ENCODE data around the gene CCDC70. TPM values are rescaled to one million over a fixed set of nuclear protein-coding genes. Genes with fewer than 3 reads are reported as not detected.

CCDC70 gene
- total and polyA plus RNA-seq, 4 donors: 0.36 TPM; not detected in 3

DNA sequence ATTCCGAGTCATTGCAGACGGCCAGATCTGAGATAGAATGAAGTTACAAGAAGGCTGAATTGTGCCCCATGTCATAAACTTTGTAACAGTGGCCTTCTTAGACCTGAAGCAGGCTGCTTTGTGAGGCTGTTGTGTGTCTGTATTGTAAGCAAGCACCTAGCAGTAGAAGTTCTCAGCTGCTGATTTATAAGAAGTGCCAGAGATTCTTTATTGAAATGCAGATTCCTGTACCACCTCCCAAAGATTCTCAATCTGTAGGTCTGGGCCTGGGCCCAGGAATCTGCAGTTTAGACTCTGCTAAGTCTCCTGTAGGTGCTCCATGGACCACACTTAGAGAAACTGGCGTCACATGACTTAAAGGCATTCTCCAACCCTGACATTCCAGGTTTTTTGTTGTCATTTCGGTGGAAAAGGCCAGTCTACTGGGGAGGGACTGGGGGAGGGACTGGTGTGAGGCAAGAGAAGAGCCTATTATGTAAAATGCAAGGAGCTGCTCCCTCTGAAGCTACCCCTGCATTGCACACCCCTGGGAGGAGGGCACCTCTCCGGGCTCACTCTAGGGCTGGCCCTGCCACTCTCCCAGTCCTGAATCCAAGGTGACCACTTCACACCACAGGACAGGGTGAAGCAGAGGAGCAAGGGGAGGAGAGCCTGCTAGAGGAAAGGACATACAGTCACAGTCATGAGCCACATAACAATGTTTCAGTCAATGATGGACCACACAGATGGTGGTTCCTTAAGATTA, 16.0 kb upstream of the CCDC70 start:
- peak overlapping the region in 1 of 2 donors; percentile 2 for H3K9ac ChIP-seq (ENCODE audit: low read depth in 1 of 2, low read length in 2 of 2)
- H3K27me3 ChIP-seq (ENCODE audit: control insufficient read depth in 4 of 4, insufficient read depth in 4 of 4, low read length in 3 of 4): no peaks in the 10 kb centered on the region
- no peak for DNase-seq (ENCODE audit: low spot score)
- H3K9me3 ChIP-seq (ENCODE audit: control insufficient read depth in 4 of 4, low read length in 3 of 4): no peaks in the 10 kb centered on the region
- peak overlapping the region; percentile 33 to 56 (median 49) for H3K4me3 ChIP-seq (ENCODE audit: low read depth in 1 of 3, low read length in 3 of 3)
- 47% methylated on average over 5 of the region's 5 CpGs for WGBS
- H3K4me1 ChIP-seq (ENCODE audit: control insufficient read depth in 4 of 4, insufficient read depth in 4 of 4, low read length in 3 of 4): peaks cover 0 to 4% (median 1%) of the 10 kb centered on the region in 4 donors
- H3K27ac ChIP-seq (ENCODE audit: low read depth in 1 of 2, low read length in 2 of 2): peak overlapping the region; percentile 48 to 52
- no peaks in the 10 kb centered on the region for H3K36me3 ChIP-seq (ENCODE audit: control insufficient read depth in 4 of 4, insufficient read depth in 3 of 4, low read depth in 1 of 4, low read length in 3 of 4)
- no peak for TF ChIP-seq RAD21 (IDR thresholded peaks at IDR 0.05)
- TF ChIP-seq, protein P1, sequence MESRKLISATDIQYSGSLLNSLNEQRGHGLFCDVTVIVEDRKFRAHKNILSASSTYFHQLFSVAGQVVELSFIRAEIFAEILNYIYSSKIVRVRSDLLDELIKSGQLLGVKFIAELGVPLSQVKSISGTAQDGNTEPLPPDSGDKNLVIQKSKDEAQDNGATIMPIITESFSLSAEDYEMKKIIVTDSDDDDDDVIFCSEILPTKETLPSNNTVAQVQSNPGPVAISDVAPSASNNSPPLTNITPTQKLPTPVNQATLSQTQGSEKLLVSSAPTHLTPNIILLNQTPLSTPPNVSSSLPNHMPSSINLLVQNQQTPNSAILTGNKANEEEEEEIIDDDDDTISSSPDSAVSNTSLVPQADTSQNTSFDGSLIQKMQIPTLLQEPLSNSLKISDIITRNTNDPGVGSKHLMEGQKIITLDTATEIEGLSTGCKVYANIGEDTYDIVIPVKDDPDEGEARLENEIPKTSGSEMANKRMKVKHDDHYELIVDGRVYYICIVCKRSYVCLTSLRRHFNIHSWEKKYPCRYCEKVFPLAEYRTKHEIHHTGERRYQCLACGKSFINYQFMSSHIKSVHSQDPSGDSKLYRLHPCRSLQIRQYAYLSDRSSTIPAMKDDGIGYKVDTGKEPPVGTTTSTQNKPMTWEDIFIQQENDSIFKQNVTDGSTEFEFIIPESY (IDR thresholded peaks at IDR 0.05): no peak
- TF ChIP-seq SP1 (IDR thresholded peaks at IDR 0.05): peak; percentile 3

DNA sequence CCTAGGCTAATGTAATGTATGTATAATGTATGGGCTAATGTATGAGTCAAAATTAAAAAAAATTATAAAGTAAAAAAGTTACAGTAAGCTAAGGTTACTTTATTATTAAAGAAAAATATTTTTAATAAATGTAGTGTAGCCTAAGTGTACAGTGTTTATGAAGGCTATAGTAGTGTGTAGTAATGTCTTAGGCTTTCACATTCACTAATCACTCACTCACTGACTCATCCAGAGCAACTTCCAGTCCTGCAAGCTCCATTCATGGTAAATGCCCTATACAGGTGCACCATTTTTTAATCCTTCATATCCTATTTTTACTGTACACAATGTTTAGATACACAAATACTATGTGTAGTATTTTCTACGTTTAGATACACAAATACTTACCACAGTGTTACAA, 15.0 kb upstream of the CCDC70 start:
- DNase-seq (ENCODE audit: low spot score): no peak
- Histone ChIP-seq H3K4me3 (ENCODE audit: low read depth in 1 of 3, low read length in 3 of 3) (no peak overlapping the region), H3K27me3 (ENCODE audit: control insufficient read depth in 4 of 4, insufficient read depth in 4 of 4, low read length in 3 of 4) (no peaks in the 10 kb centered on the region), H3K36me3 (ENCODE audit: control insufficient read depth in 4 of 4, insufficient read depth in 3 of 4, low read depth in 1 of 4, low read length in 3 of 4) (no peaks in the 10 kb centered on the region), H3K9me3 (ENCODE audit: control insufficient read depth in 4 of 4, low read length in 3 of 4) (no peaks in the 10 kb centered on the region), H3K9ac (ENCODE audit: low read depth in 1 of 2, low read length in 2 of 2) (no peak overlapping the region), H3K4me1 (ENCODE audit: control insufficient read depth in 4 of 4, insufficient read depth in 4 of 4, low read length in 3 of 4) (peaks cover 0 to 4% (median 1%) of the 10 kb centered on the region in 4 donors), H3K27ac (ENCODE audit: low read depth in 1 of 2, low read length in 2 of 2) (no peak overlapping the region)
- TF ChIP-seq HNF4G (IDR thresholded peaks at IDR 0.05) (no peak), CTCF (IDR thresholded peaks at IDR 0.05; ENCODE audit: low read depth, low read length, missing input control) (no peak), JUND (IDR thresholded peaks at IDR 0.05) (no peak), YY1 (IDR thresholded peaks at IDR 0.05) (no peak), RXRA (IDR thresholded peaks at IDR 0.05) (no peak), GABPA (IDR thresholded peaks at IDR 0.05 in 1 of 2, conservative IDR thresholded peaks at IDR 0.05 in 1 of 2) (no peak), TAF1 (conservative IDR thresholded peaks at IDR 0.05) (no peak), HNF4A (conservative IDR thresholded peaks at IDR 0.05) (no peak), FOXA1 (IDR thresholded peaks at IDR 0.05) (no peak), MAX (IDR thresholded peaks at IDR 0.05) (no peak), SP1 (IDR thresholded peaks at IDR 0.05) (no peak), NR2F2 (IDR thresholded peaks at IDR 0.05) (no peak), EGR1 (IDR thresholded peaks at IDR 0.05; ENCODE audit: low read depth in 2 of 2) (no peak), FOXA2 (IDR thresholded peaks at IDR 0.05) (no peak)
- TF ChIP-seq, protein P1 (IDR thresholded peaks at IDR 0.05): no peak
- TF ChIP-seq, protein P2, sequence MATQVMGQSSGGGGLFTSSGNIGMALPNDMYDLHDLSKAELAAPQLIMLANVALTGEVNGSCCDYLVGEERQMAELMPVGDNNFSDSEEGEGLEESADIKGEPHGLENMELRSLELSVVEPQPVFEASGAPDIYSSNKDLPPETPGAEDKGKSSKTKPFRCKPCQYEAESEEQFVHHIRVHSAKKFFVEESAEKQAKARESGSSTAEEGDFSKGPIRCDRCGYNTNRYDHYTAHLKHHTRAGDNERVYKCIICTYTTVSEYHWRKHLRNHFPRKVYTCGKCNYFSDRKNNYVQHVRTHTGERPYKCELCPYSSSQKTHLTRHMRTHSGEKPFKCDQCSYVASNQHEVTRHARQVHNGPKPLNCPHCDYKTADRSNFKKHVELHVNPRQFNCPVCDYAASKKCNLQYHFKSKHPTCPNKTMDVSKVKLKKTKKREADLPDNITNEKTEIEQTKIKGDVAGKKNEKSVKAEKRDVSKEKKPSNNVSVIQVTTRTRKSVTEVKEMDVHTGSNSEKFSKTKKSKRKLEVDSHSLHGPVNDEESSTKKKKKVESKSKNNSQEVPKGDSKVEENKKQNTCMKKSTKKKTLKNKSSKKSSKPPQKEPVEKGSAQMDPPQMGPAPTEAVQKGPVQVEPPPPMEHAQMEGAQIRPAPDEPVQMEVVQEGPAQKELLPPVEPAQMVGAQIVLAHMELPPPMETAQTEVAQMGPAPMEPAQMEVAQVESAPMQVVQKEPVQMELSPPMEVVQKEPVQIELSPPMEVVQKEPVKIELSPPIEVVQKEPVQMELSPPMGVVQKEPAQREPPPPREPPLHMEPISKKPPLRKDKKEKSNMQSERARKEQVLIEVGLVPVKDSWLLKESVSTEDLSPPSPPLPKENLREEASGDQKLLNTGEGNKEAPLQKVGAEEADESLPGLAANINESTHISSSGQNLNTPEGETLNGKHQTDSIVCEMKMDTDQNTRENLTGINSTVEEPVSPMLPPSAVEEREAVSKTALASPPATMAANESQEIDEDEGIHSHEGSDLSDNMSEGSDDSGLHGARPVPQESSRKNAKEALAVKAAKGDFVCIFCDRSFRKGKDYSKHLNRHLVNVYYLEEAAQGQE (IDR thresholded peaks at IDR 0.05): no peak
- TF ChIP-seq, protein P3, sequence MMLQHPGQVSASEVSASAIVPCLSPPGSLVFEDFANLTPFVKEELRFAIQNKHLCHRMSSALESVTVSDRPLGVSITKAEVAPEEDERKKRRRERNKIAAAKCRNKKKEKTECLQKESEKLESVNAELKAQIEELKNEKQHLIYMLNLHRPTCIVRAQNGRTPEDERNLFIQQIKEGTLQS (IDR thresholded peaks at IDR 0.05): no peak
- WGBS: 85% methylated on average over 1 of the region's 1 CpG

All from liver (tissue), 9 donors.